NOMO-1 (cell line): ENCODE data around the gene DIPK1C.
A peak's percentile ranks its signal among the peaks of the same experiment; 100 is the strongest.

Experiments used
- DNase-seq, 2 experiments: peaks; one replicate each; lab custom pipeline; 2025; ENCODE audit not compliant: unreplicated experiment in 2 of 2; lab: John Stamatoyannopoulos, UW

DIPK1C gene

DNA sequence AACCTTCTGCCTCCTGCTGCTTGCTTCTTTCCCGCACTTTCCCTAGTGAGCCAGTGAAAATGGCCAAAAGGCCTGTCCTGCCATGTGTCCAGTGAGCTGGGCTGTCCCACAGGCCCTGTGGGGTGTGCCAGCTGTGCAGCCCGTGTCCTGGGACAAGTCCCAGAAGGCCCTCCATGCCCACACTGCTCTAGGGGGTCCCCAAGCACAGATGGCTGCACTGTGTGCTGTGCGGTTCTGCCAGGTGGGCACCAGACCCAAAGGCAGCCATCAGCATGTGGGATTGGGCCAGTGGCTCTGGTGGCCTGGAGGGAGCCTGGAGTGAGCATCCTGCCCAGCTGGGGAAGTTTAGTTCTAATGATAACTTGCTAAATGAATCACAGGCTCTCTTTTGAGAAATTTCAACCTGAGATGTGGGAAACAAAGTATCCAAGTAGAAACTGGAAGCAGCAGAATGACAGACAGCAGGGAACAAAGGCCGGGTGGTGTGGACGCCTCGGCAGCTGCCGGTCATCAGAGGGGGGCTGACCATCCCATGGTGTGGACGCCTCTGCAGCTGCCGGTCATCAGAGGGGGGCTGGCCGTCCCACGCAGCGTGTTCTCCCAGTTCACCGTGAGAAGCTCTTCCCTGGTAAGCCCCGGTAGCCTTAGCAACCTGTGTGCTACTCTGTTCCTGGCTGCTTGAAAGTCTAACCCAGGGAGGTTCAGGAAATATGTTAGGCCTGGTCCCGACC is 29.2 kb upstream of the DIPK1C start:
- DNase-seq = no peak

DNA sequence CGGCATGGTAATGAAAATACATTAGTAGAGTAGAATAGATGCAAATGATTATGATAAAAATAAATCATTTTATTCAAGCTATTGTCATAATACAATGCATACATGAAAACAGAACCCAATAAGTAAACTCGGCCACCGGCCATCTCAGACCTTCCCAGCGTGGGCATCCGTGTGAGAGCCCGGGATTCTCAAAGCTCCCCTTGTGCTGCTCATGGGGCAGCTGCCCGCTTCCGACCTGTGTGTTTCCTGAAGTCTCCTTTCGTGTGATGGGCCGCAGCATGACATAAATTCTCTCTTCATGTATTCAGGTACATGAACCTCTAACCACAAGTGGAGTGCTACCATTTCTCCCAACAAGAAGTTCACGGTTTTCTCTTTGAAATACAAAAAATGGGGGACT is 25.6 kb upstream of the DIPK1C start:
- DNase-seq = no peak

DNA sequence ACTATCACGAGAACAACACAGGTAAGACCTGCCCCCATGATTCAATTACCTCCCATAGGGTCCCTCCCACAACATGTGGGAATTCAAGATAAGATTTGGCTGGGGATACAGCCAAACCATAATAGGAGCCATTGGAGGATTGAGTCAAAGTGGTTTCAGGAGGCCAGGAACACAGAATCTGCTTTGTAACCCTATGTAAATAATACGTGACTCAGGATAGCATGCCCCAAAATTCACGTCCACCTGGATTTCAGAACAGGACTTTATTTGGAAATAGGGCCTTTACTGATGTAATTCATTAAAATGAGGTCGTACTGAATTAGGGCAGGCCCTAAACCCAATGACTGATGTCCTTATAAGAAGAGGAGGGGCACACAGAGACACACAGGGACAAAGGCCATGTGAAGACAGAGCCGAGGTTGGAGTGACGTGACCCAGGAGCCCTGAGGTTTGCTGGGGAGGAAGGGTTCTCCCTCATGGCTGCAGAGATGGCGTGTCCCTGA is 23.1 kb upstream of the DIPK1C start:
- DNase-seq = no peak

DNA sequence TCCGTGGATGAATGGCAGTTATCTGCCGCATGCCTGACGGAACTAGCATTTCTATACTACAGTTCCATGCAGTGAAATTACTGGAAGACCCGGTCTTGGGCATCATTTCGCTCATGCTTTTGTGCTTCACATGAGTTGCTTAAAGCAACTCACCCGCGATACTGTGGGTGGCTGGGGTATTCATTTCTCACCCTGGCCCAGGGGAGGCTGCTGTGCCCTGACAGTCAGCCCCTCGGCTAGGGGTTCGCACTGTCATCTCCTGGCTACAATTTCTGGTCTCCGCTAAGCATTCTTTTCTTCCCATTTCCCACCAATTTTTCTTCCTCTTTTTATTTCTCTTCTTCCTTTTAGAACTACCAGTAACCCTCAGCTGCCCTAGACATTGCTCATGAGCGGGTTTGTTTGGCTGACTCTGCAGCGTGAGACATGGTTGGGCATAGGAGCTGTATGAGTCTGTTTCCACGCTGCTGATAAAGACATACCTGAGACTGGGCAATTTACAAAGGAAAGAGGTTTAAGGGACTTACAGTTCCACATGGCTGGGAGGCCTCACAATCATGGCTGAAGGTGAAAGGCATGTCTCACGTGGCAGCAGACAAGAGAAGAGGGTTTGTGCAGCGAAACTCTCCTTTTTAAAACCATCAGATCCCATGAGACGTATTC is 22.5 kb upstream of the DIPK1C start:
- peak in 1 of 2 experiments; percentile 13 for DNase-seq

DNA sequence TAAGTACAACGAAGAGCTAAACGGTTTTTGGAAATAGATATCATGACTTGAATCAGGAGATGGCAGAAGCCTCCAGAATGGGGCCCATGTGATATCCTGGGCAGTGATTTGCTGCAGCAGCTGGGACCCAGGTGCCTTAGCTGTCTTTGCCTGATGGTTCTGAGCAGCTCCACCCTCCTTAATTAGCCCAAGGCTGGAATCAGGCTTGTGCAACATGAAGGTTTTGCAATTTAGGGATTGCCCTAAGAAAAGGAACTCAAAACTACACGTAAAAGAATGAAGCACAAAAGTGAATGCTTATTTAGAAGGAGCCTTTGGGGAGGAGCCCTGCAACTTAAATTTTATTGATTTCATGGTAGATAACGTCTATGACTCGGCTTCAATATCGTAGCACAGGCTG is 21.8 kb upstream of the DIPK1C start:
- peak; percentile 56 to 58 for DNase-seq

DNA sequence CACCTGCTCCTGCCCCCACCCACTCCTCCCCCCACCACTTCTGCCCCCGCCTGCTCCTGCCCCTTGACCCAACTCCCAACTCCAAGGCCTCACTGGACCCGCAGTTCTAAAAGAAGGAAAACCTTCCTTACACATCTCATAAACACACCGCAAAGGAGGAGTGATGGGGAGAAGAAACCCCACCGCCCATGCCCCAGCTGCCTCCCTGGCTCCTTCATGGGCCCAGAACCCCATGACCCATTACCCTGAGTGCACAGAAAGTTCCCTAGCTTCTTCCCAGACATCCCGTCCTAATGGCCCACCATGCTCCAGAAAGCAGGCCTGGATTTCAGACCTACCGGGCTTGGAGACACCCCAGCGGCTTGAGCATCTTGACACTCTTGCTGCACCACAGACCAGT is 21.2 kb upstream of the DIPK1C start:
- DNase-seq = no peak

DNA sequence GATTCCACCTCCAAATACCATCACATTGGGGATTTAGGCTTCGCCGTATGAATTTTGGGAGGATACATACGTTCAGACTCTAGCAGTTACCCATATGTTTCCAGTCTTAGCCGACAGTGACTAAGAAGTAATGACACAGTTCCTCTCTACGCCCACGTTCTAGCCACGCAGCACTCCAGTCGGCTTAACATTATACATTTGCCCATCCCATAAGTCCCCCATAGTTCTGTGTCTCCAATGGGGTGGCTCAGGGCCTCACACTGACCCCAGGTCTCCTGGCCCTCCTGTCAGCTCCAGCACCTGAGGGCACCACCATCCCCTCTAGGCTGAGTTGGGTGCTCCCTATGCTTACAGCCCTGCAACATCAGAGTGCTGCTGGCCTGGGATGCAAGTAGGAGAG is 20.7 kb upstream of the DIPK1C start:
- DNase-seq = no peak

DNA sequence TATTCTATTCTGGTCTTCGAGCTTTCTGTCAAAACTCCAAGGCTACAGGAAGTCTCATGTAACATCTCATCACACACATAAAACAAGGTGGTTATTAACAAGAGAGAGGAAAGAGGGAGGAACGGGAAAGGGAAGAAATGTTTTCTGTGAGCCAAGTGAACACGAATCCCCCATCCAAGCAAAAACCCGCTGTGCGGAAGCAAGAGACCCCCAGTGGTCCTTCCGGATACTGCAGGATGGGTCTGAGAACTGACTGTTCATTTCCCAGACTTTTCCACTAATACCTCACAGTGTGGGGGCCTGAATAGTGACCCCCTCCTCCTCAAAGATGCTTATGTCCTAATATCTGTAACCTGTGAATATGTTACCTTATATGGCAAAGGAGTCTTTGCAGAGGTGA is 19.0 kb upstream of the DIPK1C start:
- no peak for DNase-seq

DNA sequence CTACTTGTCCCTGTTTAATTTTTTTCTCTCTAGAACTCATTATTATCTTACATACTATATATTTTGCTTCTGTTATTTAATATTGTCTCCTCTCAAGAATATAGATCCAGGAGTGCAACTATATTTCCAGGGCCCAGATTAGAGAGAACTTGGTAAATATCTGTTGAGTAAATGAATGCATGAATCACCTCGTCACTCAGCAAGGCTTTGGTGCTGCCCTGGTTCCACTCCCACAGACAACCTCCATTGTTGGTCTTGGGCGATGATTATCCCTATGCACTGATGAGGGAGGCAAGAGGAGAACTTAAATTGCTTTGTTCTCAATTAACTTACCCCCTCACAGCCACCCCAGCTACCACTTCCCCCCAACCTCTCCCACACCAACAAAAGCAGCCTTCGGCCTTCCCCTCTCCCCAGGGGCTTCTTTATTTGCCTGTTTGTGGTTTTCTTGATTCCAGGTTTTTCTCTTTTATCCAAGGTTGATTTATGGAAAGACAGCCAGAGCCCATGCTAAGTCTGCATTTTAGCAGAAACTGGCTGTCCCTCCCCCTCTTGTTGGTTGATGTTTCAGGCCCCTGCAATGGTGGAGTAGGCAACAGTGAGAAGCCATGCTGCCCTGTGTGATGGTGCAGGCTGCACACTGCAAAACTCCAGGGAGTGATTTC is 17.0 kb upstream of the DIPK1C start:
- no peak for DNase-seq

DNA sequence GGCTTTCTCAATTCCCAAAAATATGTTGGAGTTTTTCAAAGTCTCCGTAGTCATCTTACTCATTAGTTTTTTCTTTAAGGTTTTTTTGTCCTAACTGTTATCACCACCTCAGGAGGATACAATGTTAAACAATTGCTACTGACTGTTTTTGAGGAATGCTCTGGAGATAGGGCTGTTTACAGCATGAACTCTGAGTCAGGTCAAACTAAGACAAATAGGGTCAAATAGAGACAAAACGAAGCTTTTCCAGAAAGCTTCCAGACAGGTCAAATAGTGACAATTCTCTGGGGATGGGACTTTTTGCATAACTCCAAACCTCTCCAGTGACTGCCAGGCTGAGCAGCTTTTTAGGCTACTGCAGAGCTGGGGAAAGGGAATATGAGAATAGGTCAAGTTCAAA is 15.2 kb upstream of the DIPK1C start:
- no peak for DNase-seq

DNA sequence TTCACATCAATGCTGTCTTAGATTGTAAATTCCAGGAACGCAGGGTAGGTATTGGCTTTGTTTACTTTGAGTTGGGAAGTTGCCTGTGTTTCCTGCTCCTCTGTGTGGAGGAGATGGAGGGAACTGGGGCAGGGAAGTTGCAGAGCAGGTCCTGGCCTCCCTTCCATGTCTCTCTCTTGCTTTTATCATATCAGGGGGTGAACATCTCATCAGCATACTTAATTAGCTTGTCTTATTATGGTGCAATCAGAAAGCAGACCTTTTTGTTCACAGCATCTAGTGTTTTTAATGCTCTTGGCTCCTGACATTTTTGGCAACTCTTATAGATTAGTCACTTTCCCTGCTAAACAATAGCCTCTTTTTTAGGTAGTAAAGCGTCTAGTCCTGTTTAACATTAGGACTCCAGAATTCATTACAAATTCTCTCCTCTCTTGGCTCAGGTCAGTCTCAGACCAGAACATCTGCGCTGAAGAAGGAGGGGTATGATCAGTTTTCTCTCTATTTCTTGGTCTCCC is 11.5 kb upstream of the DIPK1C start:
- no peak for DNase-seq

DNA sequence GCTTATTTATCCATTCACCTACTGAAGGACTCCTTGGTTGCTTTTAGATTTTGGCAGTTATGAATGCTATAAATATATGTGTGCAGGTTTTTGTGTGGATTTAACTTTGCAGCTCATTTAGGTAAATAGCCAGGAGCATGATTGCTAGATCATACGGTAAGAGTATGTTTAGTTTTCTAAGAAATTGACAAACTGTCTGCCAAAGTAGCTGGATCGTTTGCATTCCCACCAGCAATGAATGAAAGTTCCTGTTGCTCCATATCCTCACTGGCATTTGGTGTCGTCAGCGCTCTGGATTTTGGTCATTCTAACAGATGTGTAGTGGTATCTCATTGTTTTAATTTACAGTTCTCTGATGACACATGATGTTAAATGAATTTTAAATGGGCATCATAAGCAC is 8.7 kb upstream of the DIPK1C start:
- DNase-seq = no peak

DNA sequence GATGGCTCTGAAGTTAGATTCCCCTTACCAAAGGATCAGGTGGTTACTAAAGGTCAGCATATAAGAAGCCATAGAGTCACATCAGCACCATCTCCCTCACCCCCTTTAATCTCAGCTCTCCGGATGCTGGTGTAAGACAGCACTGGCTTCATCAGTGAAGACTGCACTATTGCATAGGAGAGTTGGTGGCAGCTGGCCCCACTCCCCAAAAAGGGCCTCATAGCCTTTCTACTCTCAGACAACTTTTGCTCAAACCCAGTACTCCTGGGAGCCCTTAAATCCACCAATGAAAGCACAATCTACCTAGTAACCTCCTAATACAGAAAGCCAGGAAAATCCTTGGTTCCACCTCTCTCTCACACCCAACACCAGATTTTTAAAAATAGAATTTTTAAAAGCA is 6.9 kb upstream of the DIPK1C start:
- no peak for DNase-seq

DNA sequence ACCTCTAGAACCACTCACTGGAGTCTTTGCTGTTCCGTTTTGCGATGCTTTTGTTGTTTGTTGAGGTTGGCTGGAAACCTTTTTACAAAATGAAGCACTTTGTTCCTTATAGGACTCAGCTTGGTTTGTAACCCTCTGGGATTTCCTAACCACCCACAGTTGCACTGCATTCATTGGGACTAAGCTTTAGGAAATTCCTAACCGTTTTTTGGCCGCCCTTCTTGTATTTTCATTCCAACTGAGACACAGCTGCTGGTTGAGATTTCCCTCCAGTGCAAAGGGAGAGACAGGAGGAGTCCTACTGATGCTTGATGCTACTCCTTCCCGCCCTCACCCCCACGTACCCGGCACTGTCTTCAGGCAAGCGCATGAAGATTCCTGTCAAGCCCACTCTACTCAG is 6.1 kb upstream of the DIPK1C start:
- DNase-seq = no peak

DNA sequence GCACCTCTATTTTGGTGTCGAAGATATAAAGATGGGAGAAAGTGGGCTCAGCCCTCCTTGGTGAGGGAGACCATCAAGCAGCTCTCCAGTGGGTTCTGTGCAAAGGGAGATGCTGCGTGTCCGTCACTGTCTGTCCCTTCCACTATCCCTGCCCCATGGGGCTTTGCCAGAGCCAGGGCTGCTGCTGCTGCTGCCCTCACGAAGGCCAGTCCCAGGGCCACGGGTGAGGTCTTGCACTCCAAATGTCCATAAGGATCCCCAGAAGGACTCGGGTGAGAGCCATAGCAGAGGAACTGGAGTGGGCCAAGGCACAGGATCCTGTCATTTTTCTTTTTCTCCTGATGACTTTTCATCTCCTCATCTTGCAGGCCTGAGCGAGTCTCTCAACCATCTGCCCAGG is 3.7 kb upstream of the DIPK1C start:
- DNase-seq = no peak

DNA sequence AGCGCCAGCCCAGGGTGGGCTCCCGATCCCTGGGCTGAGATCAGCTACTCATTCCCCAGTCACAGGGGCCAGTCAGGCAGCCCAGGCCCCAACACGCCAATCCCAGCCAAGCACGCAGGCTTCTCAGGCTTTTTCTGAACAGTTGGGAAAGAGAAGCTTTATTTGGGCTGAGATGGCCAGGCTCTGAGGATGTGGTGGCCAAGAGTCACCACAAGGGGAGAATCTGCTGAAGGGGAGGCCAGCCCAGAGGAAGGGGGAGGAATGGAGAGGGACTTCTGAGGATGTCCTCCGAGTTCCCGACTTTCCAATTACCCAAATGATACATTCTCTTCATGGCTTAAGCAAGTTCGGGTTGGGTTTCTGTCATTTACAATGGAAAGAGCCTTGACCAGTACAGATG is 2.8 kb upstream of the DIPK1C start:
- DNase-seq = no peak

DNA sequence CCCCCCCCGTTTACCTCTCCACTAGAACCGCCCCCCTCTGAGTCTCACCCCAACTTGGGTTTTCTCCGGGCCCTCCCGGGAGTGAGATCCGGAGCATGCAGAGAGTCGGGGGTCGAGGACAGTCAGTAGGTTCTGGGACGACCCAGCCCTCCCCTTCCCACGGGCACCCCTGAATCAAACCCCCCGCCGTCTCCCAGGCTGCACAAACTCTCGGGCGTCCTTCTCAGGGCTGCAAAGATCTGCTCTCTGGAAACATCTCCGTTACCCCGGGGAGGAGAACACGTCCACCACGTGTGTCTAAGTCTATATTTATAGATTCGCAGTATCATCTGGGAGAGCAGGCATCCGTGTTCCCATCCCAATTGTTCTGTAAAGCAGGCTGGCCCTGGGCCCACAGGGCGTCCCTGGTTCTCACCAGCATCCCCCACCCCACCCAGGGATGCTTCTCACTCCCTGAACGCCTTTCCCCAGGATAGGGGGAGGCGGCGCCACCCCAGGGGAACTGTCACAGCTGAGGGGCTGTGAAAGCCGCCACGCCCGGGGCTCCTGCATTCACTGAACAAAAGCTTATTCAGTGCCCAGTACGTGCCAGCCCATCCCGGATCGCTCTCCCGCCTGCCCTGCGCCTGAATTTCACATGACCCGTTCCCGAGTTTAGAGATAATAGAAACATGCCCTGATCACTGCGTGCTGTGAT is 765 bp upstream of the DIPK1C start:
- DNase-seq = no peak

DNA sequence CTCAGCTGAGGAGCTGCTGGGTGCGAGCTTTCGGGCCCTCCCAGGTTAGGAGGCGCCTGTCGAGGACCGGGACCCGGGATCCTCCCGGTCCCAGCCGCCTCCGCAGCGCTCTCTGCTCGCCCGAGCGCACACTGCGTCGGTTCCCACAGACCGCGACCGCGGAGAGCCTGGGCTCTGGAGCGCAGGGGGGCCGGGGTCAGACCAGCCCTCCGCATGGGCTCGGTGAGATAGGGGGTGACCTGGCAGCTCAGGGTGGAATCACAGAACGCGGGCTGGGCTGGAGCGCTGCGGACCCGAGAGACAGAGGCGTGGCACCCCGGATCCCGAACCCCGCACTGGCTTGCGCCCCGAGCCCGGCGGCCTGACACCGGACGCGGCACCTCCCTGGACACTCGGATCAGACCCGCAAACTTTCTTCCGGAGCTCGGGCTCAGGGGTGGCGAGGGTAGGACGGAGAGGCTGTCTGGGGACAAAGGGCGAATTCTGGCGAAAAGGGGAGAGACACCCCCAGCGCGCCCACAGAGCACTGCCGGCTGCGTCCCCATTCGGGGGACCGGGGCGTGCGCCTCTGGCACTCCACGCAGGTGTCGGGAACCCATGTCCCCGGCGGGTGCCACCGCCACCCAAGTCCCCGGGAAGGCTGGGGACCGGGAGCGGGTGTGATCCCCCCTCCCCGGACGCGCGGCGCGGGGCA is 612 bp downstream of the DIPK1C start:
- no peak for DNase-seq

DNA sequence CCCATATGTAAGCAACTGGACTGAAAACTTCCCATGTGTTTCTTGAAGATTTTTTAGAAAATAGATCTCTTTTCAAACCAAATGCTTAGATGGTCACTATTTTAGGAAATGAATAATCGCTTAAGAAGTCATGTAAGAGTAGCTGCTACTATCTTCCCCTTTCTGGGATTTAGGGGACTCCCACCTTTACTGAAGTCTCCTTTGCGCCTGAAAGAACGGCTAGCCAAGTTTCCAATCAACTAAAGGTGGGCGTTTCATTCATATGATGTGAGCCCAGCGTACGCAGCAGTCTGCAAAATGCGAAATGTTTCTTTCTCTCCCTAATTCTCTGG is 1.1 kb downstream of the DIPK1C start:
- peak in 1 of 2 experiments; percentile 3 for DNase-seq

DNA sequence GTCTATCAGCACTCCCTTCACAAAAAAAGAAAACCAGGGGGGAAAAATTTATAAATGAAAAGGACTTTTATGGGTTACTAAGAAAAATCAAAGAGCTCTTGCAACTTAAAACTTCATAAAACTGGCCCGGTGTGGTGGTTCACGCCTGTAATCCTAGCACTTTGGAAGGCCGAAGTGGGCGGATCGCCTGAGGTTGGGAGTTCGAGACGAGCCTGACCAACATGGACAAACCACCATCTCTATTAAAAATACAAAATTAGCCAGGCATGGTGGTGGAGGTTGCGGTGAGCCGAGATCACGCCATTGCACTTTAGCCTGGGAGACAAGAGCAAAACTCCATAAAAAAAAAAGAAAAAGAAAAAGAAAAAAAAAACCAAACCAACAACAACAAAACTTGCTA is 1.7 kb downstream of the DIPK1C start:
- no peak for DNase-seq

DNA sequence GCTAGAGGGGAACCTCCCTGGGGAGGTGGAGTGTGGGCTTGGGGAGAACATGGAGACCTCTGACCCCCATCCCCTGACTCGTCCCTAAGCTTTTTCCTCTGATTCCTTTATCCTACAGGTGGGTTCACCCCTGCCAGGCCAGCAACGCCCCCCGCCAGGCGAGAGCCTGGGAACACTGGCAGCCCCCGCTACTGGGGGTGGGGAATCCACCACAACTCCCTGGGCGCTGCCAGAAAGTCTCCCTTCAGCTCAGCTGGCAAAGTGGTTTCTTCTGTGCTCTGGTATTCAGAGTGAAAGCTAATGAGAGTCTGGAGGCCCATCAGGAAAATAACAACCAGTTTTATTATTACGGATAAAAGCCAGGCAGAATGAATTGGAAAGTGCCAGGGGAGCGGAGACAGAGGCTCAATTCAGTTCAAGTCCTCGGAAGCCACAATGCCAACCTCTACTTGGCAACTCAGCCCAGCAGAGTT is 2.8 kb downstream of the DIPK1C start:
- DNase-seq = no peak
